ENCODE results near the gene STK31. TPM values are rescaled to one million over a fixed set of nuclear protein-coding genes. Genes with fewer than 3 reads are reported as not detected.

Gene STK31, protein sequence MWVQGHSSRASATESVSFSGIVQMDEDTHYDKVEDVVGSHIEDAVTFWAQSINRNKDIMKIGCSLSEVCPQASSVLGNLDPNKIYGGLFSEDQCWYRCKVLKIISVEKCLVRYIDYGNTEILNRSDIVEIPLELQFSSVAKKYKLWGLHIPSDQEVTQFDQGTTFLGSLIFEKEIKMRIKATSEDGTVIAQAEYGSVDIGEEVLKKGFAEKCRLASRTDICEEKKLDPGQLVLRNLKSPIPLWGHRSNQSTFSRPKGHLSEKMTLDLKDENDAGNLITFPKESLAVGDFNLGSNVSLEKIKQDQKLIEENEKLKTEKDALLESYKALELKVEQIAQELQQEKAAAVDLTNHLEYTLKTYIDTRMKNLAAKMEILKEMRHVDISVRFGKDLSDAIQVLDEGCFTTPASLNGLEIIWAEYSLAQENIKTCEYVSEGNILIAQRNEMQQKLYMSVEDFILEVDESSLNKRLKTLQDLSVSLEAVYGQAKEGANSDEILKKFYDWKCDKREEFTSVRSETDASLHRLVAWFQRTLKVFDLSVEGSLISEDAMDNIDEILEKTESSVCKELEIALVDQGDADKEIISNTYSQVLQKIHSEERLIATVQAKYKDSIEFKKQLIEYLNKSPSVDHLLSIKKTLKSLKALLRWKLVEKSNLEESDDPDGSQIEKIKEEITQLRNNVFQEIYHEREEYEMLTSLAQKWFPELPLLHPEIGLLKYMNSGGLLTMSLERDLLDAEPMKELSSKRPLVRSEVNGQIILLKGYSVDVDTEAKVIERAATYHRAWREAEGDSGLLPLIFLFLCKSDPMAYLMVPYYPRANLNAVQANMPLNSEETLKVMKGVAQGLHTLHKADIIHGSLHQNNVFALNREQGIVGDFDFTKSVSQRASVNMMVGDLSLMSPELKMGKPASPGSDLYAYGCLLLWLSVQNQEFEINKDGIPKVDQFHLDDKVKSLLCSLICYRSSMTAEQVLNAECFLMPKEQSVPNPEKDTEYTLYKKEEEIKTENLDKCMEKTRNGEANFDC
- total RNA-seq (1 to 10 TPM in 1 of 2 experiments, under 1 TPM in 1; 0.55 to 1.1 TPM), polyA plus RNA-seq (not detected)

DNA sequence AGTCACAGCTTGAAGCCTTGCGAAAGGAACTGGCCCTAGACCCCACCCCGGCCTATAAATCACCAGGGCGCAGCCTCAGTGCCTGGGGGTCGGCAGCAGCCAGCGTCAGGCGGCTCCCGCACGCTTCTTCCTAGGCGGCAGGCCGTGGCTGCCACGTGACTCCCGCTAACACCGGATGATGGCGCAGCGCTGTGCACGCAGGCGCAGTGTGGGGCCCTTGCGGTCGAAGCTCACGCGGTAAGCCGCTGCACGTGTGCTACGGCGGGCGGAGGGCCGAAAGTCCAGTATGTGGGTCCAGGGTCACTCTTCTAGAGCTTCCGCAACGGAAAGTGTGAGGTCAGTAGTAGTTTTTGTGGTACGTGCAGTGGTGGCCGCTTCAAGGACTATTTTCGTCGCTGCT, at the start of gene STK31:
TSS of gene STK31 (plus strand) at position 220 of the 400 bp plus-strand sequence. CDS start at position 287, 67 bp downstream.
- H3K9me3 ChIP-seq (ENCODE audit: control insufficient read depth in 1 of 2, low read length in 2 of 2) = peaks cover 0 to 6% of the 10 kb centered on the region in 2 donors
- Mint-ChIP-seq H3K4me3 (no peak within 1 kb of the TSS), H3K4me1 (no peaks in the 10 kb centered on the region), H3K36me3 (peaks cover 11 to 17% of the 10 kb centered on the region in 2 donors), H3K9me3 (peaks cover 0 to 15% (median 9%) of the 10 kb centered on the region in 8 donors), H3K27ac (no peak within 1 kb of the TSS), H3K27me3 (no peaks in the 10 kb centered on the region)
- H3K27ac ChIP-seq (ENCODE audit: low read depth, low read length) = no peak within 1 kb of the TSS
- H3K4me3 ChIP-seq (ENCODE audit: low read length in 2 of 2) = no peak within 1 kb of the TSS
- POLR2A ChIA-PET (ENCODE audit: partially characterized antibody) = no interaction called here
- no peaks in the 10 kb centered on the region for H3K36me3 ChIP-seq (ENCODE audit: insufficient read depth, low read length)
- no peaks in the 10 kb centered on the region for H3K27me3 ChIP-seq (ENCODE audit: insufficient read depth, low read length)
- no peaks in the 10 kb centered on the region for H3K4me1 ChIP-seq (ENCODE audit: insufficient read depth, low read length)
- intact Hi-C loops (cut with micrococcal nuclease) = loop anchor here (5.0 to 10.0 kb wide), 3 partner anchors 353 to 957 kb away; no protein-coding TSS in a partner anchor
- CTCF ChIA-PET (ENCODE audit: partially characterized antibody) = interaction anchor here (1.0 to 5.3 kb wide), 13 partner anchors 10 to 1388 kb away, joined by 3 to 58 read pairs (median 4); partner anchors contain the start of gene FAM221A
- no peak for DNase-seq

DNA sequence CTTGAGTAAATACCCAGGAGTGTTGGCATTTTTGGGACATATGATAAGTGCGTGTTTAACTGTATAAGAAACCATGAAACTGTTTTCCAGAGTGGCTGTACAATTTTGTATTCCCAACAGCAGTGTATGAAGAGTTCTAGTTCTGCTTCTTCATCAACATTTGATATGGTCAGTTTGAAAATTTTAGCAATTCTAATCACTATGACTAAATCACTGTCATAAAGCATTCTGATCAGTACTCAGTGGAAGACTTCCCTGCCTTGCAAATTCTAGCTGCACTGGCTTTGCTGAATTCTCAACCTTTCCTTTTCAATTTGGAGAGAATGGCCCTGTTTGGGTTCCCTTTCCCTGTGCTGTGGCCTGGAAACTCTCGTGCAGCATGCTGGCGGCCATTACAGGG, 48.6 kb upstream of the STK31 start:
- Mint-ChIP-seq H3K27me3 (peaks cover 0 to under 1% of the 10 kb centered on the region in 2 donors), H3K36me3 (peaks cover 0 to 2% of the 10 kb centered on the region in 2 donors), H3K4me1 (no peaks in the 10 kb centered on the region), H3K4me3 (no peak overlapping the region), H3K27ac (no peak overlapping the region), H3K9me3 (peaks cover 4 to 23% (median 15%) of the 10 kb centered on the region in 8 donors)
- Histone ChIP-seq H3K27ac (ENCODE audit: low read depth, low read length) (no peak overlapping the region), H3K9me3 (ENCODE audit: control insufficient read depth in 1 of 2, low read length in 2 of 2) (no peaks in the 10 kb centered on the region), H3K27me3 (ENCODE audit: insufficient read depth, low read length) (no peaks in the 10 kb centered on the region), H3K4me1 (ENCODE audit: insufficient read depth, low read length) (no peaks in the 10 kb centered on the region), H3K36me3 (ENCODE audit: insufficient read depth, low read length) (no peaks in the 10 kb centered on the region), H3K4me3 (ENCODE audit: low read length in 2 of 2) (no peak overlapping the region)
- POLR2A ChIA-PET (ENCODE audit: partially characterized antibody) = interaction anchor here (0.5 kb wide), 1 partner anchor 346 kb away, joined by 3 read pairs; no protein-coding TSS in a partner anchor
- CTCF ChIA-PET (ENCODE audit: partially characterized antibody) = no interaction called here
- no peak for DNase-seq
- intact Hi-C loops (cut with micrococcal nuclease) = no loop called here

DNA sequence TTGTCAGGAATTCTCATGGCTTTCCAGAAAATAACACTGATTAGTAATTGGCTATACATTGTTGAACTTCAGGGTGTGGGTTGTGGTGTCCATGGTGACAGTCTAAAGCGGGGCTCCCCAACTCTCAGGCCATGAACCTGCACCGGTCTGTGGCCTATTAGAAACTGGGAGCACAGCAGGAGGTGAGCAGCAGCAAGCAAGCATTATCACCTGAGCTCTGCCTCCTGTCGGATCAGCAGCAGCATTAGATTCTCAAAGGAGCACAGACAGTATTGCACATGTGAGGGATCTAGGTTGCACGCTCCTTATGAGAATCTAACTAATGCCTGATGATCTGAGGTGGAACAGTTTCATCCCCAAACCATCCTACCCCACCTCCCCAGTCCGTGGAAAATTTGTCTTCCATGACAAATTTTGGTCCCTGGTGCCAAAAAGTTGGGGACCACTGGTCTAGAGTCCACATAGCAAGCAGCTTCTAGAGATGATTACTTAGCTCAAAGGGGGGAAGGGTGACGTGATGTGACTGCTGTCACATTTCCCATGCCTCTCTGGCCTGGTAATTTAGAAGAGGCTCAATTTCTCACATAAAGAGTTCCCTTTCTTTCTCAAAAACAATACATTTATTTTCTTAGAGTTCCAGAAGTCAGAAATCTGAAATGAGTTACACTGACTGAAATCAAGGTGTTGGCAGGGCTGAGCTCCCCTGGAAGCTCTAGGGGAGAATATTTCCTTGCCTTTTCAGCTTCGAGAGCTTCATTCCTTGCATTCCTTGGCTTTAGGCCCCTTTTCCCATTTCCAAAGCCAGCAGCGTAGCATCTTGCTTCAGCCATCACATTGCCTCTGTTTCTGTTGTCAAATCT, 47.7 kb upstream of the STK31 start:
- Histone ChIP-seq H3K27ac (ENCODE audit: low read depth, low read length) (no peak overlapping the region), H3K27me3 (ENCODE audit: insufficient read depth, low read length) (no peaks in the 10 kb centered on the region), H3K9me3 (ENCODE audit: control insufficient read depth in 1 of 2, low read length in 2 of 2) (no peaks in the 10 kb centered on the region), H3K4me3 (ENCODE audit: low read length in 2 of 2) (no peak overlapping the region), H3K36me3 (ENCODE audit: insufficient read depth, low read length) (no peaks in the 10 kb centered on the region), H3K4me1 (ENCODE audit: insufficient read depth, low read length) (no peaks in the 10 kb centered on the region)
- H3K27ac Mint-ChIP-seq = no peak overlapping the region
- peaks cover 2 to 18% (median 12%) of the 10 kb centered on the region in 8 donors for H3K9me3 Mint-ChIP-seq
- POLR2A ChIA-PET (ENCODE audit: partially characterized antibody) = interaction anchor here (0.5 kb wide), 1 partner anchor 347 kb away, joined by 3 read pairs; no protein-coding TSS in a partner anchor
- peaks cover 0 to 2% of the 10 kb centered on the region in 2 donors for H3K36me3 Mint-ChIP-seq
- no peak for DNase-seq
- intact Hi-C loops (cut with micrococcal nuclease) = no loop called here
- H3K4me3 Mint-ChIP-seq = no peak overlapping the region
- no peaks in the 10 kb centered on the region for H3K4me1 Mint-ChIP-seq
- CTCF ChIA-PET (ENCODE audit: partially characterized antibody) = no interaction called here
- H3K27me3 Mint-ChIP-seq = peaks cover 2 to 3% of the 10 kb centered on the region in 2 donors

DNA sequence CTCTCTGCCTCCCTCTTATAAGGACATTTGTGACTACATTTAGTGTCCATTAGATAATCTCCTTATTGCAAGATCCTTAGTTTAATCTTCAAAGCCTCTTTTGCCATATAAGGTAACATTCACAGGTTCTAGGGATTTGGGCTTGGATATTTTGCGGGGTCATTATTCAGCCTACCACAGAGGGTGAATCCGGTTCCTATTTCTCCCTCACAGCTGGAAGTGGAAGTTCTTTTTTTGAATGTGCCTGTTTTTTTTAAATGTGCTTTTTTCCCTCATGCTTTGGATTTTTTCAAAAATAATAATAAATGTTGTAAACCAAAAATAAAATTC, 47.1 kb upstream of the STK31 start:
- H3K4me1 Mint-ChIP-seq = no peaks in the 10 kb centered on the region
- no peak overlapping the region for H3K27ac ChIP-seq (ENCODE audit: low read depth, low read length)
- peaks cover 2 to 3% of the 10 kb centered on the region in 2 donors for H3K27me3 Mint-ChIP-seq
- H3K9me3 Mint-ChIP-seq = peaks cover 2 to 18% (median 11%) of the 10 kb centered on the region in 8 donors
- no peaks in the 10 kb centered on the region for H3K9me3 ChIP-seq (ENCODE audit: control insufficient read depth in 1 of 2, low read length in 2 of 2)
- H3K36me3 Mint-ChIP-seq = peaks cover 0 to 2% of the 10 kb centered on the region in 2 donors
- no peaks in the 10 kb centered on the region for H3K36me3 ChIP-seq (ENCODE audit: insufficient read depth, low read length)
- CTCF ChIA-PET (ENCODE audit: partially characterized antibody) = no interaction called here
- H3K4me1 ChIP-seq (ENCODE audit: insufficient read depth, low read length) = no peaks in the 10 kb centered on the region
- POLR2A ChIA-PET (ENCODE audit: partially characterized antibody) = no interaction called here
- intact Hi-C loops (cut with micrococcal nuclease) = no loop called here
- H3K27me3 ChIP-seq (ENCODE audit: insufficient read depth, low read length) = no peaks in the 10 kb centered on the region
- H3K4me3 Mint-ChIP-seq = no peak overlapping the region
- no peak overlapping the region for H3K27ac Mint-ChIP-seq
- no peak overlapping the region for H3K4me3 ChIP-seq (ENCODE audit: low read length in 2 of 2)
- DNase-seq = no peak

DNA sequence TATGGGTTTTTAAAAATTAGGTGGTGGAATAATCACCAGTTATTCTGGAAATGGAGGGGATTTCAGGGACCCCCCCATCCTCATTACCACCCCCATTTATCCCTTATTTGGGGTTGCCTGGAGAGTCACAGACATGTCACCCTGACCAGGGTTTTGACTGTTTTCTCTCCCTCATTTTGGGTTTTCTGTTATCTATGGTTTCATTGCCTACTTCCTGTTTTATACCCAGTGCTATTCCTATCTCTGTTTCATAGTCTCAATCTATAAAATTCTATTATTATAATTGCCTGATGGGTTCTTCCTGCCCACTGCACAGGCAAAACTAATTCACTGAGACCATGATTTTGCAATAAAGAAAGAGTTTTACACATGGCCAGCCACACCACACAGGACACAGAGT, 45.9 kb upstream of the STK31 start:
- Mint-ChIP-seq H3K27ac (no peak overlapping the region), H3K9me3 (peaks cover 0 to 10% (median 4%) of the 10 kb centered on the region in 8 donors), H3K4me3 (no peak overlapping the region), H3K36me3 (no peaks in the 10 kb centered on the region), H3K27me3 (peaks cover 2 to 3% of the 10 kb centered on the region in 2 donors), H3K4me1 (no peaks in the 10 kb centered on the region)
- H3K27me3 ChIP-seq (ENCODE audit: insufficient read depth, low read length) = no peaks in the 10 kb centered on the region
- H3K27ac ChIP-seq (ENCODE audit: low read depth, low read length) = no peak overlapping the region
- ChIA-PET POLR2A (ENCODE audit: partially characterized antibody) (no interaction called here), CTCF (ENCODE audit: partially characterized antibody) (no interaction called here)
- intact Hi-C loops (cut with micrococcal nuclease) = no loop called here
- DNase-seq = no peak
- no peaks in the 10 kb centered on the region for H3K9me3 ChIP-seq (ENCODE audit: control insufficient read depth in 1 of 2, low read length in 2 of 2)
- no peaks in the 10 kb centered on the region for H3K4me1 ChIP-seq (ENCODE audit: insufficient read depth, low read length)
- no peak overlapping the region for H3K4me3 ChIP-seq (ENCODE audit: low read length in 2 of 2)
- H3K36me3 ChIP-seq (ENCODE audit: insufficient read depth, low read length) = no peaks in the 10 kb centered on the region

DNA sequence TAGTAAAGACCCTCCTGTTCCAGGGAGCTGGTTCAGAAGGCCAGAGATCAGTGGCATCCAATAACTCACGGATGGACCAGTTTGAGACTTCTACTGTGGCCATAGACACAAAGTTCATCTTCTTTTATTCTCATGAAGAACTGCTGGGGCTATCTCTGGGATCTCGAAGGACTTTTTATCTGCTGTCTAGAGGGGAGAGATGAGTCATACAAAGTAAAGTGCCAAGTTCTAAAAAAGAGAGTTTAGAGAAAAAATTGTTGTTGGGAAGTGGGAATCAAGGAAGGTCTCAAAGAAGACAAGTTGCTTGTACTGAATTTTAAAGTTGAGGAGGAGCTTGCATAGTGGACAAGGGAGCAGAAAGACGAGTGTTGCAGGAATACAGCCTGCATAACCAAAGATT, 38.0 kb upstream of the STK31 start:
- no peaks in the 10 kb centered on the region for H3K4me1 ChIP-seq (ENCODE audit: insufficient read depth, low read length)
- H3K9me3 ChIP-seq (ENCODE audit: control insufficient read depth in 1 of 2, low read length in 2 of 2) = no peaks in the 10 kb centered on the region
- Mint-ChIP-seq H3K9me3 (peaks cover 0 to 2% (median 0%) of the 10 kb centered on the region in 8 donors), H3K4me3 (no peak overlapping the region), H3K27ac (no peak overlapping the region), H3K36me3 (peaks cover 0 to 4% of the 10 kb centered on the region in 2 donors), H3K4me1 (no peaks in the 10 kb centered on the region), H3K27me3 (peaks cover 5 to 11% of the 10 kb centered on the region in 2 donors)
- CTCF ChIA-PET (ENCODE audit: partially characterized antibody) = no interaction called here
- no peak overlapping the region for H3K4me3 ChIP-seq (ENCODE audit: low read length in 2 of 2)
- intact Hi-C loops (cut with micrococcal nuclease) = no loop called here
- DNase-seq = no peak
- H3K36me3 ChIP-seq (ENCODE audit: insufficient read depth, low read length) = no peaks in the 10 kb centered on the region
- no peak overlapping the region for H3K27ac ChIP-seq (ENCODE audit: low read depth, low read length)
- POLR2A ChIA-PET (ENCODE audit: partially characterized antibody) = no interaction called here
- H3K27me3 ChIP-seq (ENCODE audit: insufficient read depth, low read length) = no peaks in the 10 kb centered on the region

Measured in CD4-positive, alpha-beta memory T cell (primary cell).